T-helper 17 cell (primary cell): ENCODE results near the gene APC2. TPM values are rescaled to one million over a fixed set of nuclear protein-coding genes. Genes with fewer than 3 reads are reported as not detected.

Source experiments
- ATAC-seq: fragments of 150-1000 bp; cut with Tn5 transposase; 2 replicates; pipeline ENCODE4 v1.10.0; 2021; ENCODE audit warnings: mild to moderate bottlenecking, moderate library complexity
- DNase-seq, 3 donors: peaks; one replicate each; pipeline versions ENCODE4 v3.0.0 to v3.0.0-alpha.2; 2020 to 2021
- H3K9me3 ChIP-seq: one replicate; pipeline ENCODE4 v1.7.0; 2013; ENCODE audit warnings: low read length, mild to moderate bottlenecking; ENCODE audit not compliant: control insufficient read depth, poor library complexity, severe bottlenecking
- H3K27ac Mint-ChIP-seq: one replicate; pipeline ENCODE4 v1.8.0; 2022; ENCODE audit warnings: mild to moderate bottlenecking, moderate library complexity, mixed read lengths
- H3K27me3 Mint-ChIP-seq: one replicate; pipeline ENCODE4 v1.8.0; 2022; ENCODE audit warnings: mixed read lengths
- H3K36me3 Mint-ChIP-seq: one replicate; pipeline ENCODE4 v1.8.0; 2022; ENCODE audit warnings: low read depth, mixed read lengths
- H3K4me1 Mint-ChIP-seq: one replicate; pipeline ENCODE4 v1.8.0; 2022; ENCODE audit warnings: mild to moderate bottlenecking, mixed read lengths
- H3K4me3 Mint-ChIP-seq: one replicate; pipeline ENCODE4 v1.8.0; 2022; ENCODE audit warnings: mild to moderate bottlenecking, moderate library complexity, mixed read lengths
- total RNA-seq, 4 donors: library from RNA in 2 of 4; stranded (reverse) in 2 of 4; gene quantifications; one replicate each; pipeline ENCODE4 v1.2.3 and lab custom pipeline; 2022 to 2026

Gene APC2
- total RNA-seq, 2 donors from 2014 or later: 0.07 to 0.44 TPM

- no peak for DNase-seq
- H3K4me3 Mint-ChIP-seq: peak overlapping the region; percentile 59
- H3K9me3 ChIP-seq: no peaks in the 10 kb centered on the region
- H3K4me1 Mint-ChIP-seq: peaks cover 19% of the 10 kb centered on the region
- no peak for ATAC-seq
- peaks cover 6% of the 10 kb centered on the region for H3K36me3 Mint-ChIP-seq
- H3K27me3 Mint-ChIP-seq: no peaks in the 10 kb centered on the region
- peak overlapping the region; percentile 96 for H3K27ac Mint-ChIP-seq
Observed at GRCh38 chr19:1440418-1440801, 9.5 kb upstream of the APC2 start.

- ATAC-seq: no peak
- H3K36me3 Mint-ChIP-seq: peaks cover 6% of the 10 kb centered on the region
Observed at GRCh38 chr19:1441022-1441426, 8.9 kb upstream of the APC2 start.

GRCh38 chr19:1441677-1442438 lies 8.1 kb upstream of the APC2 start:
- H3K4me3 Mint-ChIP-seq: peak overlapping the region; percentile 52
- ATAC-seq (no peak), DNase-seq (no peak)
- H3K9me3 ChIP-seq: no peaks in the 10 kb centered on the region
- H3K27me3 Mint-ChIP-seq: no peaks in the 10 kb centered on the region
- peaks cover 22% of the 10 kb centered on the region for H3K4me1 Mint-ChIP-seq
- peaks cover 6% of the 10 kb centered on the region for H3K36me3 Mint-ChIP-seq
- H3K27ac Mint-ChIP-seq: peak overlapping the region; percentile 24

More at GRCh38 chr19:1441022-1441426, 8.9 kb upstream of the APC2 start:
- no peak for DNase-seq
- Mint-ChIP-seq H3K27ac (peak overlapping the region; percentile 96), H3K27me3 (no peaks in the 10 kb centered on the region), H3K4me1 (peaks cover 20% of the 10 kb centered on the region), H3K4me3 (peak overlapping the region; percentile 70)
- no peaks in the 10 kb centered on the region for H3K9me3 ChIP-seq

GRCh38 chr19:1445185-1445931 lies 4.6 kb upstream of the APC2 start:
- Mint-ChIP-seq H3K27me3 (peaks cover 22% of the 10 kb centered on the region), H3K4me3 (peak overlapping the region; percentile 78), H3K4me1 (peaks cover 12% of the 10 kb centered on the region), H3K36me3 (peaks cover 9% of the 10 kb centered on the region), H3K27ac (no peak overlapping the region)
- no peaks in the 10 kb centered on the region for H3K9me3 ChIP-seq
- DNase-seq (peak; percentile 67 to 75 (median 72)), ATAC-seq (peak; percentile 89)

- Mint-ChIP-seq H3K4me3 (peak overlapping the region; percentile 25), H3K27me3 (peaks cover 30% of the 10 kb centered on the region), H3K36me3 (peaks cover 13% of the 10 kb centered on the region), H3K27ac (no peak overlapping the region), H3K4me1 (peaks cover 13% of the 10 kb centered on the region)
- ATAC-seq (no peak), DNase-seq (no peak)
- no peaks in the 10 kb centered on the region for H3K9me3 ChIP-seq
Observed at GRCh38 chr19:1445932-1446712, 3.8 kb upstream of the APC2 start.

- no peaks in the 10 kb centered on the region for H3K9me3 ChIP-seq
- Mint-ChIP-seq H3K4me3 (peak overlapping the region; percentile 79), H3K27me3 (peaks cover 32% of the 10 kb centered on the region), H3K27ac (no peak overlapping the region), H3K36me3 (peaks cover 13% of the 10 kb centered on the region), H3K4me1 (peaks cover 13% of the 10 kb centered on the region)
- ATAC-seq: no peak
- DNase-seq: no peak
Observed at GRCh38 chr19:1446713-1447481, 3.0 kb upstream of the APC2 start.

GRCh38 chr19:1447504-1447903 lies 2.4 kb upstream of the APC2 start:
- peaks cover 13% of the 10 kb centered on the region for H3K36me3 Mint-ChIP-seq
- no peak overlapping the region for H3K27ac Mint-ChIP-seq
- H3K4me3 Mint-ChIP-seq: peak overlapping the region; percentile 56
- ATAC-seq (no peak), DNase-seq (no peak)
- H3K27me3 Mint-ChIP-seq: peaks cover 33% of the 10 kb centered on the region
- H3K4me1 Mint-ChIP-seq: peaks cover 13% of the 10 kb centered on the region
- no peaks in the 10 kb centered on the region for H3K9me3 ChIP-seq

GRCh38 chr19:1447944-1448343 lies 2.0 kb upstream of the APC2 start:
- Mint-ChIP-seq H3K4me1 (peaks cover 13% of the 10 kb centered on the region), H3K27ac (no peak overlapping the region), H3K36me3 (peaks cover 13% of the 10 kb centered on the region), H3K4me3 (peak overlapping the region; percentile 19), H3K27me3 (peaks cover 37% of the 10 kb centered on the region)
- DNase-seq: no peak
- ATAC-seq: no peak
- H3K9me3 ChIP-seq: no peaks in the 10 kb centered on the region

GRCh38 chr19:1450735-1451731 lies 1.1 kb downstream of the APC2 start:
- DNase-seq (no peak), ATAC-seq (no peak)
- peaks cover 51% of the 10 kb centered on the region for H3K27me3 Mint-ChIP-seq
- peaks cover 16% of the 10 kb centered on the region for H3K36me3 Mint-ChIP-seq
- H3K4me3 Mint-ChIP-seq: peak overlapping the region; percentile 63
- H3K4me1 Mint-ChIP-seq: peaks cover 19% of the 10 kb centered on the region
- H3K9me3 ChIP-seq: no peaks in the 10 kb centered on the region
- H3K27ac Mint-ChIP-seq: no peak overlapping the region

GRCh38 chr19:1451916-1452801 lies 2.2 kb downstream of the APC2 start:
- Mint-ChIP-seq H3K27ac (no peak overlapping the region), H3K36me3 (peaks cover 16% of the 10 kb centered on the region), H3K27me3 (peaks cover 50% of the 10 kb centered on the region), H3K4me3 (no peak overlapping the region), H3K4me1 (peaks cover 17% of the 10 kb centered on the region)
- no peak for ATAC-seq
- no peak for DNase-seq
- H3K9me3 ChIP-seq: no peaks in the 10 kb centered on the region
